GM10847 (cell line): ENCODE results near the gene PIEZO1.

Source experiments
- POLR2A ChIP-seq: IDR thresholded peaks from 2 replicates; pipeline ENCODE4 v1.6.1; 2011; ENCODE audit not compliant: insufficient read length; ENCODE audit errors: extremely low read depth

Gene PIEZO1

GRCh38 chr16:88671806-88672205, 113.2 kb downstream of the PIEZO1 start:
- no peak for TF ChIP-seq POLR2A

- no peak for TF ChIP-seq POLR2A
Measured at GRCh38 chr16:88669980-88670379, 115.0 kb downstream of the PIEZO1 start.

GRCh38 chr16:88667461-88667860, 117.6 kb downstream of the PIEZO1 start:
- TF ChIP-seq POLR2A = no peak

- TF ChIP-seq POLR2A = no peak
Measured at GRCh38 chr16:88665570-88665969, 119.5 kb downstream of the PIEZO1 start.
